A549 treated with GW870086 at 1 μM for 4 hours (cell line): ENCODE data around the gene MEIKIN. TPM values are rescaled to one million over a fixed set of nuclear protein-coding genes. Genes with fewer than 3 reads are reported as not detected.

Source experiments
- total RNA-seq: library from RNA; stranded (reverse); fragments of 200-300 nt; extraction: Qiagen RNA extraction; gene quantifications from 5 replicates; pipeline ENCODE4 v1.2.3, GENCODE V29; 2022; ENCODE audit warnings: low read depth

MEIKIN gene, protein sequence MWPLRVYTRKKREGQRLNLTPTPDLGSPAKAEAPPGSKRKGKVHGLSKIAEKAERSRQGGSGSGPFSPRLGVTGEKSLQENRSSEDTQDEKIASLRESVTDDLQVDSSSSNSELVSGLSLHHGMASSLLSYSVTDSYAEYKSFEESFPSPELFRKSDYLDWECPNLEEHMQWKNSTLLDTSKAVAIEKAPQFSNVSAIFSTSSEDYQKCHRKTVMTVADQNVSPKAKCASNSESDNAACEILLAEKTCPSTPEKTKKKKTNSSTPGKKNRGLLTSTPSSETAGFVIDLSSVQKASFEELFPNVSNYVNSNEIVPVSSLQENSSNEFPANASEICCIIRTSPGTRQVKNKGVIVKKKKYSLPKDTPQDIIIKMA
- not detected in 5 replicates for total RNA-seq

DNA sequence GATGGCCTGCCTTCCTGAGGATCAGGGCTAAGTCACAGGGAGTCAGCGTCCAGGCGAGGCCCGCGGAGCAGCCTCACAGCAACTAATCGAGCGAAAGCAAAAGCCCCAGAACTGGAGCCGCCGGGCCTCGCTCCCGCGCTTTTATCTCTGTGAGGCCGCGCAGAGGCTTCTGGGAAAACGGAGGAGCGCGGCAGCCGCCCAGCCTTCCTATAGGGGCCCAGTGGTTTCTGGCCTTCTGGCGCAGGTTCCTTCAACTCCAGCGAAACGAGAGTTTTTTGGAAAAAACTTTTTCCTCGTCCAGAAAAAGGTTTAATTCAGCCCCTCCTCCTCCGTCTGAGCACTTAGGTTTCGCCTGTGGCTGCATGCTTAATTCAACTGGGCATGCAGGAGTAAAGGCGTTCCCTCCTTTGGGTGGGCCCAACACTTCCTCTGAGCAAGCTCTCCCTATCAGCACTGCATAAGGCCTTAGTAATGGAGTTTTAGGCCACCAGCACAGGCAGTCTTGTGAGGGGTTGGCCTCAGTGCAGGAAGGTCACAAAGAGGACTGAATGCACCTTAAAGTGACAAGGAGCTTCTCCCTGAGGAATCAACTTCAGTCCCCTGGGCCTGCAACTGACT is at the start of gene MEIKIN:
MEIKIN (minus strand) TSS at position 113 of the 618 bp plus-strand sequence. CDS start 158 bp downstream, outside the sequence.

DNA sequence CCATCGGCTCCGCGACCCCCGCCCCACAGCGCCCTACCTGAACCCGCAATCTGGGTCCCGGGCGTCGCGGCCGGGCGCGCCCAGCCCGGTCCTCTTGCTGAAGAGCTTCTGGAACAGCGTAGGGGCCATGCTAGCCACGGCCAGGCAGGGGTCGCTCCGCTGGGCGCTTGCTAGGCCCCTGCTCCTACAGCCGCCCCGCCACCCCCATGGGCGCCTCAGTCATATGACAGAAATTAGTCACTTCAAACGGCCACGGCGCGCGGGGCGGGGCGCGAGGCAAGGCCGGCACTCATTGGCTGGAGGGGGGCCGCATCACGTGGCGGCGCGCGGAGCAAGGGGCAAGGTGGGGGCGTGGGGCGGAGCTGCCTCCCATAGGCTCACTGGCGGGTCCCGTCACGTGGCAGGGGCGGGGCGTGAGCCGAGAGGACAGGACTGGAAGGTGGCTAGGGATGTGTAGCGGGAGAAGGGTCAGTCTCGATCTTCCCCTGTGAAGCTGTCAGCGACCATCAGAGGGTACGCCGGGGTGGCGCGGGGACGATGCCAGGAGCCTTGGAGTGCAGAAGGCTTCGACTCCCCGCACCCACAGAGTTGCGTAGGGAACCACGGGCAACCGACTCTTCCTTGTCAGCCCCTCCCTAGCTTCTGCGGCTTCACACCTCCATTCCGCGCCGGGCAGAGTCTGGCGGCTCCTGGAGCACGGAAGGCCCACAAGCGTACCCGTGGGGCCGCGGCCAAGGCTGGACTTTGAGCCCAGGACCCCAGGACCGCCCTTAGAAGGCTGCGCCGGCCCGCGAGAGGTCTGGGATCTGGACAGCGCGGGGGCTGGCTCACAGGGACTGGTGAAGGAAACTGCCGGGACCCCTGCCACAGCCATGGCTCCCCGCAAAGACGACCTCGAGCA is 148.4 kb downstream of the MEIKIN start, which contains the start of gene FNIP1:
FNIP1 (minus strand) TSS at position 225 of the 901 bp plus-strand sequence; CDS start at position 129, 96 bp downstream.

Other genes starting within 250 kb of the MEIKIN start
- gene FNIP1, start 148.6 kb downstream of the MEIKIN start, total RNA-seq = 11.1 to 12.9 TPM (median 12.0 TPM) in 5 replicates
- 0.06 to 0.15 TPM (median 0.08 TPM) in 3 of 5 replicates, not detected in the others for gene ACSL6, start 66.0 kb upstream of the MEIKIN start, total RNA-seq
- gene IL3, start 115.0 kb upstream of the MEIKIN start, total RNA-seq = not detected in 5 replicates
- gene CSF2, start 128.1 kb upstream of the MEIKIN start, total RNA-seq = 0.42 to 0.93 TPM (median 0.53 TPM) in 5 replicates